GM18873 (cell line): ENCODE data around the gene PCED1A.
"Not testable (repeated sequence)": the region's sequence is repeated elsewhere in the genome, so short reads cannot be mapped to it uniquely, and the experiment has no call there.

ENCODE experiments used
- ATAC-seq: cut with Tn5 transposase; IDR thresholded peaks from one replicate; pipeline ENCODE4 v1.9.1; 2021; ENCODE audit warnings: mild to moderate bottlenecking, moderate library complexity, moderate number of reproducible peaks; ENCODE audit not compliant: unreplicated experiment, low FRiP score

Gene PCED1A

GRCh38 chr20:2833761-2834160 lies 6.7 kb downstream of the PCED1A start:
- no peak for ATAC-seq

GRCh38 chr20:2831206-2831605 lies 9.2 kb downstream of the PCED1A start:
- ATAC-seq = not testable (repeated sequence)

- no peak for ATAC-seq
Observed at GRCh38 chr20:2829376-2829775, 11.1 kb downstream of the PCED1A start.

- no peak for ATAC-seq
Observed at GRCh38 chr20:2826655-2827054, 13.8 kb downstream of the PCED1A start.

GRCh38 chr20:2825761-2826160 lies 14.7 kb downstream of the PCED1A start:
- no peak for ATAC-seq

- no peak for ATAC-seq
Observed at GRCh38 chr20:2822073-2822472, 18.4 kb downstream of the PCED1A start.

GRCh38 chr20:2820896-2821869 lies 19.3 kb downstream of the PCED1A start:
- no peak for ATAC-seq

GRCh38 chr20:2820084-2820895 lies 20.2 kb downstream of the PCED1A start:
- ATAC-seq = no peak

GRCh38 chr20:2817891-2818595 lies 22.4 kb downstream of the PCED1A start:
- ATAC-seq = no peak

GRCh38 chr20:2817341-2817726 lies 23.1 kb downstream of the PCED1A start:
- no peak for ATAC-seq

GRCh38 chr20:2816583-2817340 lies 23.7 kb downstream of the PCED1A start:
- no peak for ATAC-seq

- no peak for ATAC-seq
Observed at GRCh38 chr20:2816030-2816582, 24.3 kb downstream of the PCED1A start, which contains the start of gene TMEM239. TSS of gene TMEM239 (plus strand) at chr20:2816364. CDS start at chr20:2816555, 191 bp downstream.

GRCh38 chr20:2815242-2815900 lies 25.1 kb downstream of the PCED1A start:
- no peak for ATAC-seq

- no peak for ATAC-seq
Observed at GRCh38 chr20:2814587-2815051, 25.8 kb downstream of the PCED1A start, which contains the start of gene C20orf141. TSS of gene C20orf141 (plus strand) at chr20:2814987. CDS start at chr20:2815185, 198 bp downstream.

GRCh38 chr20:2814076-2814475 lies 26.4 kb downstream of the PCED1A start:
- ATAC-seq = no peak

GRCh38 chr20:2812189-2812588 lies 28.3 kb downstream of the PCED1A start:
- no peak for ATAC-seq

GRCh38 chr20:2809690-2810089 lies 30.8 kb downstream of the PCED1A start:
- ATAC-seq = no peak

- not testable (repeated sequence) for ATAC-seq
Observed at GRCh38 chr20:2807929-2808328, 32.5 kb downstream of the PCED1A start.

GRCh38 chr20:2807019-2807418 lies 33.4 kb downstream of the PCED1A start:
- ATAC-seq = no peak
